ENCODE data around the gene LYPD5.

GRCh38 chr19:43797118-43797517, 5.1 kb downstream of the LYPD5 start:
- no peak for TF ChIP-seq CTCF (IDR thresholded peaks at IDR 0.05 in 4 of 5, conservative IDR thresholded peaks at IDR 0.05 in 1 of 5)
- TF ChIP-seq POLR2A (IDR thresholded peaks at IDR 0.05): no peak
